Activated naive CD8-positive, alpha-beta T cell treated with anti-CD3 and anti-CD28 coated beads, Interleukin-2, amount 50 U/mL, for 24 hours (primary cell): ENCODE measurements around the gene RNF214.
"Not testable (repeated sequence)": the region's sequence is repeated elsewhere in the genome, so short reads cannot be mapped to it uniquely, and the experiment has no call there.

Experiments
- ATAC-seq: fragments of 150-1000 bp; cut with Tn5 transposase; one replicate; pipeline ENCODE4 v1.10.0; 2021
- DNase-seq: peaks from one replicate; pipeline ENCODE4 v3.0.0; 2021
- H3K27ac Mint-ChIP-seq: one replicate; pipeline ENCODE4 v1.8.0; 2021; ENCODE audit warnings: mild to moderate bottlenecking, mixed read lengths
- H3K27me3 Mint-ChIP-seq: one replicate; pipeline ENCODE4 v1.8.0; 2021; ENCODE audit warnings: mixed read lengths
- H3K36me3 Mint-ChIP-seq: one replicate; pipeline ENCODE4 v1.8.0; 2021; ENCODE audit warnings: low read depth, mixed read lengths
- H3K4me1 Mint-ChIP-seq: one replicate; pipeline ENCODE4 v1.8.0; 2021; ENCODE audit warnings: mixed read lengths
- H3K4me3 Mint-ChIP-seq: one replicate; pipeline ENCODE4 v1.8.0; 2021; ENCODE audit warnings: mild to moderate bottlenecking, moderate library complexity, mixed read lengths
- H3K9me3 Mint-ChIP-seq: one replicate; pipeline ENCODE4 v1.8.0; 2021; ENCODE audit warnings: mixed read lengths

RNF214 gene

DNA sequence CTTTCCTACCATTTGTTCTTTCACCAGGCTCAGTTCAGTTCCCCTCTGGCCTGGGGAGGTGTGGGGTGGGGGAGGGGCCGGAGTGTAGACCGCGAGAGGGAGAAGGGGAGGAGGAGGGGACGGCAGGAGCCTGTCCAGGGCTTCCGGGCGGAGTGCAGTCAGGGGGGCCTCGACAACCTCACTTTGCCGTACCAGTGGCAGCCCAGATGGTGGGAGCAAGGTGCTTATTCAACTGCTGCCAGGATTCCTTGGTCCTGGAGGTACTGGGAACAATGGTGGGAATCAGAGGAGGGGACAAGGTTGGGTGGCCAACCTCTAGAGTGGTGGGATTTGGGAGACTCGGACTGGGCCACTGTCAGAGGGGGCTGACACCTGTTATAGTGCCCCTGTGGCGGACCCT lies 82.4 kb downstream of the RNF214 start:
- peak overlapping the region; percentile 63 for H3K4me3 Mint-ChIP-seq
- ATAC-seq (no peak), DNase-seq (no peak)
- H3K9me3 Mint-ChIP-seq, result no peaks in the 10 kb centered on the region
- no peaks in the 10 kb centered on the region for H3K36me3 Mint-ChIP-seq
- H3K27me3 Mint-ChIP-seq, result peaks cover 33% of the 10 kb centered on the region
- no peak overlapping the region for H3K27ac Mint-ChIP-seq
- peaks cover 12% of the 10 kb centered on the region for H3K4me1 Mint-ChIP-seq

DNA sequence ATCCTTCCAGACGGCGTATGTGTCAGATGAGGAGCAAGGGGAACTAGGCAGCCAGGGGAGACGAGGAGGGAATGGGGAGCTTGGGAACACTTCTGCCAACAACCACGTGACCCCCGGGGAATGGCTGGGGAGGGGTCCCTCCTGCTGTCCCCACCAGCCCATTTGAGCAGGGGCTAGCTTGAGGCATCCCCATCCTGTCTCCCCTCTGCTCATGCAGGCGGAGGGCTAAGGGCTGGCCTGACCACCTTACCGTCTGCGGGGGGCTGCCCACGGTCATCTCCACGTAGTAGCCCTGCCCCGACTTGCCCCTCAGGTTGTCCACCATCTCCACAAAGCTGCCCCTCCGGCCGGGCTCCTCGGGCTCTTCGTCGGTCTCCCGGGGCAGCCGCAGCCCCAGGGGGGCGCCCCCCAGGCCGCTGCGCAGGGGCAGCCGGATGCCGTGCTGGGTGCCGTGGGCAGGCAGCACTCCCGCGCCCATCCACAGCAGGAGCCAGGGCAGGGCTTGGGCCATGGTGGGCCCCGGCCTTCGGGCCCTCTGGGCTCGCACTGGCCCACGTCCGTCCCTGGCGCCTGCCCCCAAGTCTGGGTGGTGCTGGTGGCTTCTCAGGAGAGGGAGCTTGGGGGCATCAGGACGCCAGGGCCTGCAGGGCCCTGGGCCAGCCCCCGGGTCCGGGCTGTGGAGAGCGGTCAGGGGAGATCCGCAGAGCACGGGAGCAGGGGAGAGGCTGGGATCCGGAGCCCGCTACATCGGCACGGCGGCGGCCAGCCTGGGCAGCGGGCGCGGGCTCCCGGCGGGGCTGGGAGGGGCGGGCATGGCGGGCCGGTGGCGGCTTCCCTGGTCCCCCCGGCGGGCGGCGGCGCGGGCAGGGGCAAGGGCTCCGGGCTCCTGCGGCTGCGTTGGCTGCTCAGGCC lies 83.1 kb downstream of the RNF214 start:
- no peaks in the 10 kb centered on the region for H3K36me3 Mint-ChIP-seq
- H3K4me3 Mint-ChIP-seq, result peak overlapping the region; percentile 75
- DNase-seq (peak; percentile 27), ATAC-seq (peak; percentile 82)
- H3K27me3 Mint-ChIP-seq, result peaks cover 33% of the 10 kb centered on the region
- H3K4me1 Mint-ChIP-seq, result peaks cover 12% of the 10 kb centered on the region
- no peak overlapping the region for H3K27ac Mint-ChIP-seq
- H3K9me3 Mint-ChIP-seq, result no peaks in the 10 kb centered on the region

GRCh38 chr11:117316197-117316961 lies 83.9 kb downstream of the RNF214 start, which contains the start of gene BACE1:
BACE1 (minus strand) TSS chr11:117316256; CDS start chr11:117315795, 461 bp downstream.
- H3K27ac Mint-ChIP-seq, result peak within 1 kb of the TSS; percentile 12
- no peaks in the 10 kb centered on the region for H3K36me3 Mint-ChIP-seq
- no peaks in the 10 kb centered on the region for H3K9me3 Mint-ChIP-seq
- peak; percentile 47 for ATAC-seq
- peaks cover 33% of the 10 kb centered on the region for H3K27me3 Mint-ChIP-seq
- peaks cover 12% of the 10 kb centered on the region for H3K4me1 Mint-ChIP-seq
- peak within 1 kb of the TSS; percentile 75 for H3K4me3 Mint-ChIP-seq
- peak; percentile 34 for DNase-seq

DNA sequence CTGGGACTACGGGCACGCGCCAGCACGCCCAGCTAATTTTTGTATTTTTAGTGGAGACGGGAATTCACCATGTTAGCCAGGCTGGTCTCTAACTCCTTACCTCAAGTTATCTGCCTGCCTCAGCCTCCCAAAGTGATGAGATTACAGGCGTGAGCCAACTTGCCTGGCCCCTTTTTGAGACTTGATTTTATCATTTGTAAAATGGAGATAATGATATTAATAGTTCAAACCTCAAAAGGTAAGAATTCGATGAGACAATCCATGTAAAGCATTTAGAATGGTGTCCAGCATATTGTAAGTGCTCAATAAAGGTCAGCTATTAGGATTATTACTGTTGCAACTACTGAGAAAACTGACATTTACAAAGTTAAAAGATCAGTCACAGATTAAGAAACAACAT lies 86.3 kb downstream of the RNF214 start:
- no peak overlapping the region for H3K27ac Mint-ChIP-seq
- no peaks in the 10 kb centered on the region for H3K36me3 Mint-ChIP-seq
- no peak overlapping the region for H3K4me3 Mint-ChIP-seq
- H3K9me3 Mint-ChIP-seq, result no peaks in the 10 kb centered on the region
- DNase-seq (no peak), ATAC-seq (no peak)
- peaks cover 12% of the 10 kb centered on the region for H3K4me1 Mint-ChIP-seq
- H3K27me3 Mint-ChIP-seq, result peaks cover 33% of the 10 kb centered on the region

DNA sequence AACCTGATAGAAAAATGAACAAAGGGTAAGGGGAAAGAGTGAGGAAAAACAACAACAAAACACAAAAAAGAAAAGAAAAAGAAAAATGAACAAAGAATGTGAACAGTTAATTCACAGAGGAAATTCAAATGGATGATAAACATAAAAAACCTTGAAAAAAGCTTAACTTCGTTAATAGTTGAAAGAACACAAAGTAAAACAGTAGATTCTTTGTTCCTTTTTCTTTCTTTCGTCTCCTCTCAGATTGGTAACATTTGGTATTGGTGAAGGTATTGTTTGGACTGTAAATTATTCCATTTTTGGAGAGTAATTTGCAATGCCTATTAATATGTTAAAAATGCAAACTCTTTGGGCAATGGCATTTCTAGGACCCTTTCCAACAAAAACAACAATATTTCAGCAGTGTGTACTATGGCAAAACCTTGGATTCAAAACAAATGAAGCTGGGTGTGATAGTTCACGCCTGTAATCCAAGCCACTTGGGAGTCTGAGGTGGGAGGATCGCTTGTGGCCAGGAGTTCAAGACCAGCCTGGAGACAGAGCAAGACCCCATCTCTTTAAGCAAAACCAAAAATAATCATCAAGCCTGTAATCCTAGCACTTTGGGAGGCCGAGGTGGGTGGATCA lies 86.9 kb downstream of the RNF214 start:
- ATAC-seq, result no peak
- no peaks in the 10 kb centered on the region for H3K36me3 Mint-ChIP-seq
- no peaks in the 10 kb centered on the region for H3K9me3 Mint-ChIP-seq
- H3K27ac Mint-ChIP-seq, result no peak overlapping the region
- peaks cover 12% of the 10 kb centered on the region for H3K4me1 Mint-ChIP-seq
- no peak overlapping the region for H3K4me3 Mint-ChIP-seq
- DNase-seq, result no peak
- H3K27me3 Mint-ChIP-seq, result peaks cover 29% of the 10 kb centered on the region

GRCh38 chr11:117327255-117327566 lies 94.7 kb downstream of the RNF214 start:
- peak overlapping the region; percentile 73 for H3K27ac Mint-ChIP-seq
- H3K36me3 Mint-ChIP-seq, result not testable (repeated sequence)

DNA sequence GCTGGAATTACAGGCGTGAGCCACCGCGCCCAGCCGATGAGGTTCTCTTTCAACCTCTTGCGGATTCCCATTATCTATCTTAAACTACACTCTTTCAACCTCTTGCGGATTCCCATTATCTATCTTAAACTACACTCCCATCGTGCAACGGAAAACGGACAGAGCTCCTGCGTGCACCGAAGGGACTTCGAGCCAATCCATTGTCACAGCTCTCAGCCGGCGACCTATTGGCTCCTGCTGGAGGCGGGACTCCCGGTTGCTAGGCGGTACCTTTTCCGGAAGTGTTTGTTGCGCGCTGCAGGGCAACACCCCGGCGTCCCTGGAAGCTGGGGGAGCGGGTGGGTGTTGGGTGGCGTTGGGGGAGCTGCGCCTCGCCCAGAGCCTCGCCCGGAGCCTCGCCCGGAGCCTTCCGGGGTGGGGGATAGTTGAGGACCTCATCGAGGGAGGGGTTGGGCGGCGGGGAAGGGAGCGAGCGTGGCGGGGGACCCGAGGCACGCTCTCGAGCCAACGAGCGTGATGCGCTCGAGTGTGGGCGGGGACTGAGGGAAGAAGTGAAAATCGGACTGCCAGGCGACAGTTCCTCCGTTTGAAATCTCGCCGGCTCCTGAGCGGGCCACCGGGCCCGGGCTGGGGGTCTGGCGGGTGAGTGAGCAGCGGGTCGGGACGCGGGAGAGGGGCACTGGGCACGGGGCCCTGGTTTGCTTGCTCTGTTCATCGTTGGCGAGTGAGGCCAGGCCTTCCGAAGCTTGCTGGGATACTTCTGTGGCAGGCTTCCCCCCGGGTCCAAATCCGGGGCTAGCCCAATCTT lies 95.3 kb downstream of the RNF214 start, which contains the start of gene CEP164:
Gene CEP164 (plus strand): TSS at position 288 of the 808 bp plus-strand sequence. CDS start 10,733 bp downstream, outside the sequence.
- H3K27me3 Mint-ChIP-seq, result no peaks in the 10 kb centered on the region
- peaks cover 6% of the 10 kb centered on the region for H3K4me1 Mint-ChIP-seq
- no peak within 1 kb of the TSS for H3K4me3 Mint-ChIP-seq
- H3K36me3 Mint-ChIP-seq, result peaks cover 2% of the 10 kb centered on the region
- H3K27ac Mint-ChIP-seq, result peak within 1 kb of the TSS; percentile 73
- H3K9me3 Mint-ChIP-seq, result no peaks in the 10 kb centered on the region
- DNase-seq (peak; percentile 92), ATAC-seq (peak; percentile 97)

More at GRCh38 chr11:117327255-117327566, 94.7 kb downstream of the RNF214 start:
- H3K9me3 Mint-ChIP-seq, H3K4me1 Mint-ChIP-seq, H3K4me3 Mint-ChIP-seq, H3K27me3 Mint-ChIP-seq, ATAC-seq, DNase-seq: not testable (repeated sequence)

DNA sequence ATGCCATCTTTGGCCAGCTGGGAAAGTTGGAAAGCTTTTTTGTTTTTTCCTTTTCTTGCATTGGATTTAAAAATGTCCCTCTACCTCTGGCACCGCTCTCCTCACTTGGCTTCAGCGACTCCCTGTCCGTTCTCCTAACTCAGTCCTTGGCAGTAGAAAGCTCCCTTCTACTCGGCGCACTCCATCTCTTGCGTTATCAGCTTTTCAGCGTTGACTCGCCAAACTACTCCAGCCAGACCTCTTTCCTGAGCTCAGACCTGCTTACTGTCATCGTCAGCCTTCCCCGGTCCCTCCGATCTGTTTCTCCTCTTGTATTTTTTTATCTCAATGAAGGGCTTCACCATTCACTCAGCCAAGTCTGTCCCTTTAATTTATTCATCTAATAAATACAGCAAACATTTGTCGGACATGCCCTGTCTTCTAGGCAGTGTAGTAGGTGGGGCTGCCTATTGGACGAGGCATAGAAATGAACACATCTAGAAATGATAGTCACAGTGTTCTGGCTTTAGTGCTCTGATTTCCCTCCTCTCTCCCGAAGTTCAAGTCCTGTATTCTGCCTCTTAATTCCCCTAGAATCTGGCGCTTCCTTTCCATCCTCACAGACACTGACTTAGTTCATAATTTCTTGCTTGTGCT lies 96.0 kb downstream of the RNF214 start:
- no peak overlapping the region for H3K4me3 Mint-ChIP-seq
- ATAC-seq (peak; percentile 0), DNase-seq (peak; percentile 23)
- no peak overlapping the region for H3K27ac Mint-ChIP-seq
- no peaks in the 10 kb centered on the region for H3K27me3 Mint-ChIP-seq
- no peaks in the 10 kb centered on the region for H3K9me3 Mint-ChIP-seq
- peaks cover 6% of the 10 kb centered on the region for H3K4me1 Mint-ChIP-seq
- peaks cover 2% of the 10 kb centered on the region for H3K36me3 Mint-ChIP-seq

DNA sequence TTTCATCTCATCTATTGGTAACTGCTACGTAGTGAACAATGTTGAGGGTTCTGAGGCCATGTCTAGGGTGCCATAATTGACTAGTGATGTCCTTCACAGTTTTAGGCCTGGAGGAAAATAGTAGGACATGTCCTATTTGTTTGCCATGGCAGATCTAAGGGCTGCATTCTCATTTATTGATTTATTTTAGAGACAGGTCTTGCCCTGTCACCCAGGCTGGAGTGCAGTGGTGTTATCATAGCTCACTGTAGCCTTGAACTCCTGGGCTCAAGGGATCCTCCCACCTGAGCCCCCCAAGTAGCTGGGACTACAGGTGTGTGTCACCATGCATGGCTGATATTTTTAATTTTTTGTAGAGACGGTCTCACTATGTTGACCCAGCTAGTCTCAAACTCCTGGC lies 100.4 kb downstream of the RNF214 start:
- Mint-ChIP-seq H3K4me3 (no peak overlapping the region), H3K36me3 (peaks cover 5% of the 10 kb centered on the region), H3K9me3 (no peaks in the 10 kb centered on the region), H3K27ac (no peak overlapping the region), H3K4me1 (peaks cover 4% of the 10 kb centered on the region), H3K27me3 (no peaks in the 10 kb centered on the region)
- ATAC-seq (no peak), DNase-seq (no peak)

DNA sequence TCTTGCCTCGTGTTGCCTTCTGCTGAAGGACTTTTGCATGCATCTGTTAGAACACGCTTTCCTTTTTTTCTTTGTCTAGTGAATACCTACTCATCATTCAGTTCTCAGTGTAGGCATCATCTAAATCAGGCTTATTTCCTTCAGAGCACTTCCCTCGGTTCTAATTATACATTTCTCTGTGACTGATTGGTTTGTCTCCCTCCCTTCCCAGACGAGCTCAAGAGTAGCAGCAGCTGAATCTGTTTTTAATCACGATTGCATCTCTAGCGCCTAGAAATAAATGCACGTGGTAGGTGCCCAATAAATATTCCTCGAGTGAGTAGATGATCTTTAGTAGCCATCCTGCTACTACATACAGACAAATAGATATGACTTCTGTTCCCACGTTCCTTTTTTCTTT lies 101.4 kb downstream of the RNF214 start:
- Mint-ChIP-seq H3K27me3 (no peaks in the 10 kb centered on the region), H3K4me1 (peaks cover 4% of the 10 kb centered on the region), H3K27ac (no peak overlapping the region), H3K4me3 (no peak overlapping the region), H3K36me3 (peaks cover 9% of the 10 kb centered on the region), H3K9me3 (no peaks in the 10 kb centered on the region)
- DNase-seq (no peak), ATAC-seq (no peak)

- Mint-ChIP-seq H3K27ac (no peak overlapping the region), H3K4me3 (no peak overlapping the region), H3K27me3 (no peaks in the 10 kb centered on the region), H3K9me3 (no peaks in the 10 kb centered on the region), H3K36me3 (peaks cover 13% of the 10 kb centered on the region), H3K4me1 (peaks cover 4% of the 10 kb centered on the region)
- ATAC-seq (no peak), DNase-seq (no peak)
These were observed 102.4 kb downstream of the RNF214 start for GRCh38 chr11:117334896-117335295.

GRCh38 chr11:117335399-117335798 lies 102.9 kb downstream of the RNF214 start:
- no peak overlapping the region for H3K4me3 Mint-ChIP-seq
- peaks cover 18% of the 10 kb centered on the region for H3K36me3 Mint-ChIP-seq
- no peaks in the 10 kb centered on the region for H3K27me3 Mint-ChIP-seq
- DNase-seq (no peak), ATAC-seq (no peak)
- no peaks in the 10 kb centered on the region for H3K4me1 Mint-ChIP-seq
- no peaks in the 10 kb centered on the region for H3K9me3 Mint-ChIP-seq
- no peak overlapping the region for H3K27ac Mint-ChIP-seq
